ENCODE results near the gene LHFPL4.

GRCh38 chr3:9600597-9600996 is 47.0 kb upstream of the LHFPL4 start:
- TF ChIP-seq POLR2A (IDR thresholded peaks at IDR 0.05; ENCODE audit: control extremely low read depth in 1 of 2, low read depth in 2 of 2, low read length in 2 of 2): no peak
- no peak for TF ChIP-seq ZNF274 (IDR thresholded peaks at IDR 0.05; ENCODE audit: borderline replicate concordance, extremely low read depth, low read length)
- TF ChIP-seq CTCF (IDR thresholded peaks at IDR 0.05; ENCODE audit: control extremely low read depth in 1 of 3, insufficient read depth in 1 of 3, low read depth in 1 of 3, low read length in 3 of 3): no peak
- TF ChIP-seq GTF2F1 (IDR thresholded peaks at IDR 0.05; ENCODE audit: borderline replicate concordance, low read depth, low read length): no peak
- no peak for TF ChIP-seq CHD1 (IDR thresholded peaks at IDR 0.05; ENCODE audit: low read depth, low read length)
- no peak for TF ChIP-seq CREB1 (IDR thresholded peaks at IDR 0.05)
- TF ChIP-seq FOSL1 (IDR thresholded peaks at IDR 0.05; ENCODE audit: insufficient read depth, low read depth, low read length): no peak
- no peak for TF ChIP-seq HDAC2 (IDR thresholded peaks at IDR 0.05; ENCODE audit: borderline replicate concordance in 1 of 2, low read depth in 2 of 2, low read length in 2 of 2)
- no peak for TF ChIP-seq HDAC6 (IDR thresholded peaks at IDR 0.05; ENCODE audit: low read depth, low read length)
- TF ChIP-seq POLR2AphosphoS5 (IDR thresholded peaks at IDR 0.05; ENCODE audit: low read depth, low read length): no peak
- no peak for TF ChIP-seq JUN (IDR thresholded peaks at IDR 0.05; ENCODE audit: low read depth, low read length)
- TF ChIP-seq KDM5A (IDR thresholded peaks at IDR 0.05; ENCODE audit: low read length): no peak
- no peak for TF ChIP-seq BACH1 (IDR thresholded peaks at IDR 0.05; ENCODE audit: low read length)

All from H1 (cell line).